Right cardiac atrium (tissue), 5 donors: ENCODE measurements around the gene GULP1. TPM values are rescaled to one million over a fixed set of nuclear protein-coding genes. Genes with fewer than 3 reads are reported as not detected.
A peak's percentile ranks its signal among the peaks of the same experiment; 100 is the strongest.

ENCODE experiments used
- ATAC-seq, 2 donors: fragments of 200-7000 bp; cut with Tn5 transposase; one replicate each; pipeline versions ENCODE4 v1.8.0 to v1.9.1; 2020; ENCODE audit warnings: moderate library complexity in 2 of 2, mild to moderate bottlenecking in 1 of 2
- DNase-seq, 3 donors: peaks; one replicate each; pipeline ENCODE4 v3.0.0-alpha.2; 2020
- H3K27ac ChIP-seq: one replicate; pipeline ENCODE4 v1.5.1; 2013; ENCODE audit warnings: mild to moderate bottlenecking, low read length, control low read depth, moderate library complexity
- H3K27me3 ChIP-seq: one replicate; pipeline ENCODE4 v1.6.1; 2013; ENCODE audit not compliant: control insufficient read depth, insufficient read depth
- H3K4me1 ChIP-seq: one replicate; pipeline ENCODE4 v1.6.1; 2013; ENCODE audit warnings: low read length; ENCODE audit not compliant: control insufficient read depth, insufficient read depth
- H3K4me3 ChIP-seq: one replicate; pipeline ENCODE4 v1.5.1; 2013; ENCODE audit warnings: low read length, control low read depth
- H3K9me3 ChIP-seq: one replicate; pipeline ENCODE4 v1.6.1; 2013; ENCODE audit warnings: low read length; ENCODE audit not compliant: control insufficient read depth
- WGBS: extraction: QIAGEN DNeasy Blood & Tissue Kit; methylation state at CpG from one replicate; pipeline ENCODE4 v1.1.7; 2013; 5-methylcytosine and 5-hydroxymethylcytosine counted together
- intact Hi-C, 4 donors: fragments of 100-400 bp; cut with DNase I; formaldehyde crosslinking; loops; one replicate each; pipeline versions ENCODE4 v1.11.0 to v1.14.0; 2022 to 2023
- polyA plus RNA-seq: library from polyadenylated mRNA; stranded (reverse); fragments of 200-250 nt; gene quantifications from one replicate; pipeline ENCODE4 v1.2.3, GENCODE V29; 2013
- total RNA-seq, 4 donors: library from RNA; stranded (reverse); fragmentation: NEBNext Ultra II Directional; extraction: Animal tissue kit (Norgen Biotek cat#: 25700); gene quantifications; one replicate each; pipeline ENCODE4 v1.2.1, GENCODE V29; 2021
- donor health status: healthy with polysubstance abuse.
- donor health status: DM: no; HTN: yes; CAD: no.
- donor health status: DM: no; HTN: no; CAD: no.
- donor health status: DM: no; HTN: yes; CAD: no; lungs with severe emphysema.
- donor health status: DM: yes; HTN: yes; CAD: no.

The GULP1 gene
- total and polyA plus RNA-seq, 5 donors = 3.5 to 14.4 (median 11.0) TPM

- 49% methylated on average over 1 of the region's 1 CpG for WGBS
- intact Hi-C loops = no loop called here
- ATAC-seq (no peak), DNase-seq (no peak)
- H3K4me1 ChIP-seq = no peaks in the 10 kb centered on the region
- H3K4me3 ChIP-seq = no peak overlapping the region
- H3K27ac ChIP-seq = no peak overlapping the region
- no peaks in the 10 kb centered on the region for H3K27me3 ChIP-seq
- H3K9me3 ChIP-seq = no peaks in the 10 kb centered on the region
These were observed 226.7 kb downstream of the GULP1 start for GRCh38 chr2:188518381-188518780.

- Histone ChIP-seq H3K27ac (no peak overlapping the region), H3K4me1 (no peaks in the 10 kb centered on the region), H3K4me3 (no peak overlapping the region), H3K27me3 (no peaks in the 10 kb centered on the region), H3K9me3 (no peaks in the 10 kb centered on the region)
- no peak for ATAC-seq
- no peak for DNase-seq
- intact Hi-C loops = no loop called here
These were observed 227.5 kb downstream of the GULP1 start for GRCh38 chr2:188519136-188519535.

GRCh38 chr2:188522517-188522916, 230.8 kb downstream of the GULP1 start:
- intact Hi-C loops = loop anchor here in 3 of 4 donors (5.0 to 10.0 kb wide), 4 partner anchors 452 to 890 kb away; partner anchors contain the start of gene COL3A1 (in 2 of the 3)

GRCh38 chr2:188523919-188524318, 232.2 kb downstream of the GULP1 start:
- Histone ChIP-seq H3K9me3 (no peaks in the 10 kb centered on the region), H3K27me3 (no peaks in the 10 kb centered on the region), H3K4me3 (no peak overlapping the region), H3K27ac (no peak overlapping the region), H3K4me1 (no peaks in the 10 kb centered on the region)
- WGBS = 82% methylated on average over 1 of the region's 1 CpG
- intact Hi-C loops = loop anchor here in 3 of 4 donors (5.0 to 10.0 kb wide), 4 partner anchors 451 to 888 kb away; partner anchors contain the start of gene COL3A1 (in 2 of the 3)
- ATAC-seq (no peak), DNase-seq (no peak)

More at GRCh38 chr2:188522517-188522916, 230.8 kb downstream of the GULP1 start:
- ATAC-seq (no peak), DNase-seq (no peak)
- no peaks in the 10 kb centered on the region for H3K27me3 ChIP-seq
- H3K4me3 ChIP-seq = no peak overlapping the region
- no peak overlapping the region for H3K27ac ChIP-seq
- H3K4me1 ChIP-seq = no peaks in the 10 kb centered on the region
- no peaks in the 10 kb centered on the region for H3K9me3 ChIP-seq

GRCh38 chr2:188524519-188525113, 232.9 kb downstream of the GULP1 start:
- DNase-seq = peak in 1 of 3 donors; percentile 24
- 2% methylated on average over 2 of the region's 2 CpGs for WGBS
- Histone ChIP-seq H3K9me3 (no peaks in the 10 kb centered on the region), H3K4me3 (no peak overlapping the region), H3K27ac (no peak overlapping the region), H3K27me3 (no peaks in the 10 kb centered on the region), H3K4me1 (no peaks in the 10 kb centered on the region)
- intact Hi-C loops = loop anchor here (5.0 to 10.0 kb wide), 4 partner anchors 450 to 888 kb away; partner anchors contain the start of gene COL3A1 (in 2 of the 4)
- ATAC-seq = no peak

GRCh38 chr2:188526701-188527100, 235.0 kb downstream of the GULP1 start:
- no peaks in the 10 kb centered on the region for H3K4me1 ChIP-seq
- intact Hi-C loops = loop anchor here (5.0 to 10.0 kb wide), 4 partner anchors 448 to 886 kb away; partner anchors contain the start of gene COL3A1 (in 2 of the 4)

GRCh38 chr2:188527141-188527540, 235.5 kb downstream of the GULP1 start:
- DNase-seq = no peak
- no peaks in the 10 kb centered on the region for H3K4me1 ChIP-seq
- intact Hi-C loops = loop anchor here (5.0 to 10.0 kb wide), 4 partner anchors 448 to 885 kb away; partner anchors contain the start of gene COL3A1 (in 2 of the 4)
- 20% methylated on average over 1 of the region's 1 CpG for WGBS
- no peak overlapping the region for H3K4me3 ChIP-seq
- ATAC-seq = peak in 1 of 2 donors; percentile 46
- H3K9me3 ChIP-seq = no peaks in the 10 kb centered on the region
- peak overlapping the region; percentile 27 for H3K27ac ChIP-seq
- H3K27me3 ChIP-seq = no peaks in the 10 kb centered on the region

More at GRCh38 chr2:188526701-188527100, 235.0 kb downstream of the GULP1 start:
- H3K27ac ChIP-seq = no peak overlapping the region
- no peaks in the 10 kb centered on the region for H3K27me3 ChIP-seq
- no peak overlapping the region for H3K4me3 ChIP-seq
- ATAC-seq = no peak
- no peaks in the 10 kb centered on the region for H3K9me3 ChIP-seq
- no peak for DNase-seq

- DNase-seq (no peak), ATAC-seq (no peak)
- H3K9me3 ChIP-seq = no peaks in the 10 kb centered on the region
- H3K27ac ChIP-seq = no peak overlapping the region
- intact Hi-C loops = loop anchor here (5.0 to 10.0 kb wide), 4 partner anchors 447 to 885 kb away; partner anchors contain the start of gene COL3A1 (in 2 of the 4)
- H3K4me3 ChIP-seq = peak overlapping the region; percentile 25
- H3K4me1 ChIP-seq = no peaks in the 10 kb centered on the region
- WGBS = 51% methylated on average over 5 of the region's 5 CpGs
- H3K27me3 ChIP-seq = no peaks in the 10 kb centered on the region
These were observed 235.9 kb downstream of the GULP1 start for GRCh38 chr2:188527581-188527993.

- no peak overlapping the region for H3K4me3 ChIP-seq
- WGBS = 95% methylated on average over 1 of the region's 1 CpG
These were observed 238.0 kb downstream of the GULP1 start for GRCh38 chr2:188529710-188530109.

GRCh38 chr2:188534875-188535274, 243.2 kb downstream of the GULP1 start:
- 93% methylated on average over 2 of the region's 2 CpGs for WGBS
- Histone ChIP-seq H3K9me3 (no peaks in the 10 kb centered on the region), H3K4me3 (no peak overlapping the region), H3K27me3 (no peaks in the 10 kb centered on the region), H3K4me1 (no peaks in the 10 kb centered on the region), H3K27ac (no peak overlapping the region)
- intact Hi-C loops = no loop called here
- no peak for DNase-seq
- no peak for ATAC-seq

More at GRCh38 chr2:188529710-188530109, 238.0 kb downstream of the GULP1 start:
- no peak overlapping the region for H3K27ac ChIP-seq
- ATAC-seq = no peak
- H3K9me3 ChIP-seq = no peaks in the 10 kb centered on the region
- peak in 1 of 3 donors; percentile 2 for DNase-seq
- no peaks in the 10 kb centered on the region for H3K4me1 ChIP-seq
- intact Hi-C loops = loop anchor here (5.0 to 10.0 kb wide), 4 partner anchors 445 to 883 kb away; partner anchors contain the start of gene COL3A1 (in 2 of the 4)
- no peaks in the 10 kb centered on the region for H3K27me3 ChIP-seq

GRCh38 chr2:188551671-188552070, 260.0 kb downstream of the GULP1 start:
- ATAC-seq (no peak), DNase-seq (no peak)
- Histone ChIP-seq H3K9me3 (no peaks in the 10 kb centered on the region), H3K4me1 (no peaks in the 10 kb centered on the region), H3K27ac (no peak overlapping the region), H3K27me3 (no peaks in the 10 kb centered on the region), H3K4me3 (no peak overlapping the region)
- WGBS = 64% methylated on average over 3 of the region's 3 CpGs
- intact Hi-C loops = no loop called here
